Mesodermal cell (in vitro differentiated cells): ENCODE data around the gene PABPN1.

ENCODE experiments used
- H3K27ac ChIP-seq: 2 replicates; pipeline ENCODE4 v1.7.0; 2013; ENCODE audit warnings: mild to moderate bottlenecking, low read depth, low read length, moderate library complexity; ENCODE audit not compliant: severe bottlenecking
- H3K36me3 ChIP-seq: 2 replicates; pipeline ENCODE4 v1.7.1; 2013; ENCODE audit warnings: mild to moderate bottlenecking, low read length, moderate library complexity; ENCODE audit not compliant: control insufficient read depth, insufficient read depth
- H3K4me1 ChIP-seq: one replicate; pipeline ENCODE4 v1.7.1; 2013; ENCODE audit warnings: mild to moderate bottlenecking, low read length; ENCODE audit not compliant: insufficient read depth, control insufficient read depth, poor library complexity, severe bottlenecking
- H3K4me3 ChIP-seq: 2 replicates; pipeline ENCODE4 v1.7.0; 2013; ENCODE audit warnings: low read length, control low read depth, mild to moderate bottlenecking; ENCODE audit not compliant: insufficient read depth, poor library complexity, severe bottlenecking; ENCODE audit errors: extremely low read depth
- H3K9me3 ChIP-seq: 2 replicates; pipeline ENCODE4 v1.7.1; 2013; ENCODE audit warnings: mild to moderate bottlenecking, low read length, moderate library complexity; ENCODE audit not compliant: control insufficient read depth
- WGBS, 2 experiments: methylation state at CpG; one replicate each; pipeline ENCODE4 v1.1.5; 2013; ENCODE audit warnings: missing lambda C conversion rate in 2 of 2; ENCODE audit not compliant: insufficient coverage in 2 of 2; 5-methylcytosine and 5-hydroxymethylcytosine counted together

The PABPN1 gene

DNA sequence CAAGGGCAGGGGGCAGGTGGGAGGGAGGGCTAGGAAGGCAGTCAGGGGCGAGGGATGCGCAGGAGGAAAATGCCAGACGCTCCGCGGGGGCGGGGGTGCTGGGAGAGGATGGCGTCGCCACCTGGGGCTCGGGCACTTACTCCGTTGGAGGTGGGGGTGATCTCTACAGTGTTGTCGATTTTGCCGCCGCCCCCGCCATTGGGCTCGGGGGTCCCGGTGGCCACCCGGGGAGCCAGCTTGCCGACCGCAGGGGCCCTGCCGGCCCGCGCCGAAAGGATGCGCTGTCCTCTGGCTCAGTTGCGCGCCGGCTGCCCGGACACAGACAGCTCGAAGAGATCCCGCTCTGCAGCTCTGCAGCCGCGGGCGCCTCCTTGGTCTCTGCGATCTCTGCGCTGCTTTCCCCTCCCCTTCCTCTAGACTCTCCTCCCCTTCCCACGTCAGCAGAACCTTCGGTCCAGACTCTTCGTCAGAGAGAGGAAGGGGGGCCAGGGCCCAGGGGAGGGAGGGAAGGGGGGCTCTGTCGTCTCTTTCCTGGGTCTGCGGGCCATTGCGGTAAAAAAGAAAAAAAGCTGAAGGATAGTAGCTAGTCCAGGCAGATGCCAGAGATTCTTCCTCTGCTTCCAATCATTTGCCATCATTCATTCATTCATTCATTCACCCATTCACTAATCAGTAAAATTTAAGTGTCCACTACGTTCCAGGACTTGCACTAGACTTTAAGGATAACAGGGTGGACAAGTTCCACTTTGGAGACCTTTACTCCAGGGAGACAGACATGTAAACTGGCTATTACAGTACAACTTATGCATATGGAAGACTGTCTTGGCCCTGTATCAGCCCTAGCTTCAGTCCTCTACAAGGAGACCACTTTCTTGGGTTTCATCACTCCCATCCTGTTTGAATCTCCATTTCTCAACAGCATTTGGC is 31.5 kb downstream of the PABPN1 start, which contains the start of gene SLC22A17:
TSS of gene SLC22A17 (minus strand) at position 382 of the 927 bp plus-strand sequence.
- H3K4me3 ChIP-seq: peak within 1 kb of the TSS; percentile 76
- peak within 1 kb of the TSS; percentile 45 for H3K27ac ChIP-seq
- WGBS, 2 experiments: 3 to 4% methylated on average over 23 to 25 of the region's 42 CpGs
- peaks cover 20% of the 10 kb centered on the region for H3K36me3 ChIP-seq
- H3K9me3 ChIP-seq: no peaks in the 10 kb centered on the region
- no peaks in the 10 kb centered on the region for H3K4me1 ChIP-seq

DNA sequence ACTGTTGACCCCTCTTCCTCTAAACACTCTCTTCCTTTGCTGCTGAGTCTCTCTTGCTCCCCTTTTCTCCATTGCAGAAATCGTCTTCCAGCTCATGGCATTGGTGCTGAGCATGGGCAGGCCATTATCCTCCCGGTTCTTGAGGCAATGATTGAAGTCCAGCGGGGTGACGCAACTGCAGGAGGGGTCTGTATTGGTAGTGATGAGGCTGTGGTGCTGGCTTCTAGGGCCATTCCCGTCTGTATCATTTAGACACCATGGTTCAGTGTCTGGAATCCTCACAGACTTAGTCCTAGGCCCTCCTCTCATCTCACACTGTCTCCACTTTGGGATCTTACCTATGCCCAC is 32.1 kb downstream of the PABPN1 start:
- Histone ChIP-seq H3K27ac (no peak overlapping the region), H3K4me3 (no peak overlapping the region), H3K36me3 (peaks cover 22% of the 10 kb centered on the region), H3K9me3 (no peaks in the 10 kb centered on the region), H3K4me1 (no peaks in the 10 kb centered on the region)
- WGBS, 2 experiments: 100% methylated on average over 1 of the region's 5 CpGs

- no peaks in the 10 kb centered on the region for H3K4me1 ChIP-seq
- H3K9me3 ChIP-seq: no peaks in the 10 kb centered on the region
- no peak overlapping the region for H3K27ac ChIP-seq
- peaks cover 36% of the 10 kb centered on the region for H3K36me3 ChIP-seq
- 92% methylated on average over 4 to 5 of the region's 6 CpGs for WGBS, 2 experiments
- no peak overlapping the region for H3K4me3 ChIP-seq
Observed at GRCh38 chr14:23354990-23355389, 33.7 kb downstream of the PABPN1 start.

- Histone ChIP-seq H3K27ac (no peak overlapping the region), H3K4me3 (no peak overlapping the region), H3K36me3 (peaks cover 46% of the 10 kb centered on the region), H3K9me3 (no peaks in the 10 kb centered on the region), H3K4me1 (no peaks in the 10 kb centered on the region)
- 90 to 100% methylated on average over 1 of the region's 6 CpGs for WGBS, 2 experiments
Observed at GRCh38 chr14:23355871-23356435, 34.7 kb downstream of the PABPN1 start.

- Histone ChIP-seq H3K27ac (no peak overlapping the region), H3K36me3 (peaks cover 46% of the 10 kb centered on the region), H3K9me3 (no peaks in the 10 kb centered on the region), H3K4me1 (no peaks in the 10 kb centered on the region), H3K4me3 (no peak overlapping the region)
- WGBS, 2 experiments: 84 to 94% methylated on average over 3 to 4 of the region's 4 CpGs
Observed at GRCh38 chr14:23356662-23357061, 35.4 kb downstream of the PABPN1 start.

DNA sequence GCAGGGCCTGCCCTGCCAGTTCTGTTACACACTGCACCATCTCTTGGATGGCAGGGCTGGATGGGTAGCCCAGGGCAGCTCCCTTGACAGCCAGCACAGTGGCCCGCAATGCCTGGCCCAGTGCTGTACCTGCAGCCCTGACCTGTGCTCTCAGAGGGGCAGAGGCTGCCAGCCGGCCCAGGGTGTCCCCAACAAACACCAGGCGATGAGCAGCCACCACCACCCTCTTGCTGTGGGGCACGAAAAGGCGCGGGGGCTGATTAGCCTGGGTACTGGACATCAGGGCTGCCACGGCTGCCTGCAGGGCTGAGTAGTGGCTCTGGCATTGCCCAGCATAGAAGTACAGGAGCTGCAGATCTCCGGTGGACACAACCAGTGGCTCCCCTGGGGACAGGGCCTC is 36.0 kb downstream of the PABPN1 start:
- no peaks in the 10 kb centered on the region for H3K4me1 ChIP-seq
- 92 to 94% methylated on average over 8 of the region's 8 CpGs for WGBS, 2 experiments
- H3K4me3 ChIP-seq: no peak overlapping the region
- H3K27ac ChIP-seq: no peak overlapping the region
- no peaks in the 10 kb centered on the region for H3K9me3 ChIP-seq
- H3K36me3 ChIP-seq: peaks cover 52% of the 10 kb centered on the region

DNA sequence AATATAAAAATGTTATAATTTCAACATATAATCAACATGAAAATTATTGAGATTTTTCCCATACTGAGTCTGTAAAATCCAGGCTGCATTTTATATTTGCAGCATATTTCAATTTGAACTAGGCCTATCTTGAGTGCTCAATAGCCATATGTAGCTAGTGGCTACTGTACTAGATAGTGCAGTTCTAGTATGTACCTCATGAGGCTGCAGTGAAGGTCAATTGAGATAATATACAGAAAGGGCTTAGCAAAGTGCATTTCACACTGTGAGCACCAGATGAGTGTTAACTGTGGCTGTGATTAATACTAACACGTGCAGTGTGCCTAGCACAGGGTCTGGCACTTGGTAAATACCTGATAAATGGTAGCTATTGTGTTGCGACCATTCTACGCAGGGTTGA is 36.8 kb downstream of the PABPN1 start:
- peaks cover 59% of the 10 kb centered on the region for H3K36me3 ChIP-seq
- no peaks in the 10 kb centered on the region for H3K9me3 ChIP-seq
- 92 to 97% methylated on average over 3 of the region's 3 CpGs for WGBS, 2 experiments
- H3K27ac ChIP-seq: no peak overlapping the region
- H3K4me1 ChIP-seq: no peaks in the 10 kb centered on the region
- H3K4me3 ChIP-seq: no peak overlapping the region

GRCh38 chr14:23358553-23359166 is 37.4 kb downstream of the PABPN1 start:
- Histone ChIP-seq H3K36me3 (peaks cover 64% of the 10 kb centered on the region), H3K9me3 (no peaks in the 10 kb centered on the region), H3K4me1 (no peaks in the 10 kb centered on the region), H3K4me3 (no peak overlapping the region), H3K27ac (peak overlapping the region; percentile 32)
- WGBS, 2 experiments: 95 to 98% methylated on average over 5 to 11 of the region's 12 CpGs

GRCh38 chr14:23359167-23359626 is 37.9 kb downstream of the PABPN1 start:
- no peaks in the 10 kb centered on the region for H3K9me3 ChIP-seq
- no peak overlapping the region for H3K27ac ChIP-seq
- H3K36me3 ChIP-seq: peaks cover 69% of the 10 kb centered on the region
- H3K4me1 ChIP-seq: no peaks in the 10 kb centered on the region
- 88 to 100% methylated on average over 2 to 4 of the region's 11 CpGs for WGBS, 2 experiments
- no peak overlapping the region for H3K4me3 ChIP-seq

- WGBS, 2 experiments: 97 to 99% methylated on average over 13 to 20 of the region's 22 CpGs
- Histone ChIP-seq H3K27ac (no peak overlapping the region), H3K9me3 (no peaks in the 10 kb centered on the region), H3K4me1 (peaks cover 2% of the 10 kb centered on the region), H3K36me3 (peaks cover 69% of the 10 kb centered on the region), H3K4me3 (no peak overlapping the region)
Observed at GRCh38 chr14:23359722-23360447, 38.6 kb downstream of the PABPN1 start.
